Activated CD8-positive, alpha-beta T cell treated with anti-CD3 and anti-CD28 coated beads, Interleukin-2, amount 10 ng/mL, durations not matched to agents 7 days and 5 days (primary cell): ENCODE measurements around the gene SCLT1. TPM values are rescaled to one million over a fixed set of nuclear protein-coding genes. Genes with fewer than 3 reads are reported as not detected.
"Not testable (repeated sequence)": the region's sequence is repeated elsewhere in the genome, so short reads cannot be mapped to it uniquely, and the experiment has no call there.

Experiments
- ATAC-seq: fragments of 150-1000 bp; cut with Tn5 transposase; one replicate; pipeline ENCODE4 v1.10.0; 2021; ENCODE audit warnings: moderate library complexity
- CTCF ChIA-PET: fragments of 350-600 bp; sonication (Branson Sonifier 250); formaldehyde crosslinking; loops from one replicate; lab custom pipeline; 2021; ENCODE audit warnings: antibody characterized with exemption; lab: Charles Lee
- POLR2A ChIA-PET: fragments of 350-600 bp; sonication (Branson Sonifier 250); formaldehyde crosslinking; loops from one replicate; lab custom pipeline; 2021; ENCODE audit warnings: antibody characterized with exemption; lab: Charles Lee
- DNase-seq: peaks from one replicate; pipeline ENCODE4 v3.0.0-alpha.2; 2020
- H3K27ac Mint-ChIP-seq: one replicate; pipeline ENCODE4 v1.8.0; 2021; ENCODE audit warnings: mild to moderate bottlenecking, mixed read lengths
- H3K27me3 Mint-ChIP-seq: one replicate; pipeline ENCODE4 v1.8.0; 2021; ENCODE audit warnings: low read depth, mixed read lengths
- H3K36me3 Mint-ChIP-seq: one replicate; pipeline ENCODE4 v1.8.0; 2021; ENCODE audit warnings: low read depth, mixed read lengths
- H3K4me1 Mint-ChIP-seq: one replicate; pipeline ENCODE4 v1.8.0; 2021; ENCODE audit warnings: low read depth, mixed read lengths
- H3K4me3 Mint-ChIP-seq: one replicate; pipeline ENCODE4 v1.8.0; 2021; ENCODE audit warnings: mild to moderate bottlenecking, mixed read lengths
- H3K9me3 Mint-ChIP-seq: one replicate; pipeline ENCODE4 v1.8.0; 2022; ENCODE audit warnings: mixed read lengths; ENCODE audit not compliant: insufficient read depth
- total RNA-seq, 2 experiments: library from RNA; stranded (reverse); gene quantifications; one replicate each; pipeline ENCODE4 v1.2.3, GENCODE V29; 2021

SCLT1 gene
- total RNA-seq, 2 experiments from 2014 or later: 36.0 to 37.7 TPM

DNA sequence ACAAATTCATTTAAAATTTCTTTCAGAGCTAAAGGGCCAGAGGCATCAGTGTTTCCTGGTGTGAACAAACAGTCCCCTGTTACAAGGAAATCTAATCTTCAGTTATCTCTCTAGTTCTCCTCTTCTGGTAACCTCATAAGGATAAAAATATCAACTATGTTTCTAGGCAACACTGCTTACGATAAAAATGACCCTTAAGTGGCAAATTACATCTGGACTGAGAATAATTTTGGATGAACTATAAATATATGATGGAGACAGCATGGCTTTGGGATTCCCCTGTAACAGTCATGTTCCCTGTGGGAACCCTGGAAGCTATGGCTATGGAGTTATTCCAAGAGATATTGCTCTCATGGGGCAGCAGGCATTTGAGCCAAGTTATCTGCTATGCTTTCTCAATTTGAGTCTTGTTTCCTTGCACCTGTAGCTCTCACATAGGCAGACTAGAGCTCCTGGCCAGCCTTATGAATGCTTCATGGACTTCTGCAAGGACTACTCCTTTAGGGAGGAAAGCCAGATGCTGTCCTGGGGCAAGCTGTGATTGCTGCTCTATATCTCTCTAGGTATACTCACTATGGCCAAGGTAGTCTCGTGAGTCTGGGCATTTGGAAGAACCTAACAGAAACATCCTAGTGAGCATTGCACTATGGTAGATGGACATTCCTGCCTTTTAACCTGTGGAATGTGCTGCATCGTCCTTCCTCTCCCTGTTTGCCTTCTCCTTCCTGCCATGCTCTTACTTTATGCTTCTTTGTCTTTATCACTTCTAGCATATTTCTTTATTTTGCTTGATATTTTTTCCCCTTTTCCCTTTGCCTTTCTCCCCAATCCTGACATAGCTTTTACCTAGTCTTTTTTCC lies 16.9 kb upstream of the SCLT1 start:
- H3K4me1 Mint-ChIP-seq: no peaks in the 10 kb centered on the region
- peaks cover 16% of the 10 kb centered on the region for H3K36me3 Mint-ChIP-seq
- no peak overlapping the region for H3K4me3 Mint-ChIP-seq
- H3K27ac Mint-ChIP-seq: no peak overlapping the region
- ChIA-PET POLR2A (no interaction called here), CTCF (interaction anchor here (1.5 kb wide), 1 partner anchor 31 kb away, joined by 4 read pairs; no protein-coding TSS in a partner anchor)
- no peaks in the 10 kb centered on the region for H3K27me3 Mint-ChIP-seq
- no peak for ATAC-seq
- H3K9me3 Mint-ChIP-seq: no peaks in the 10 kb centered on the region
- DNase-seq: no peak

DNA sequence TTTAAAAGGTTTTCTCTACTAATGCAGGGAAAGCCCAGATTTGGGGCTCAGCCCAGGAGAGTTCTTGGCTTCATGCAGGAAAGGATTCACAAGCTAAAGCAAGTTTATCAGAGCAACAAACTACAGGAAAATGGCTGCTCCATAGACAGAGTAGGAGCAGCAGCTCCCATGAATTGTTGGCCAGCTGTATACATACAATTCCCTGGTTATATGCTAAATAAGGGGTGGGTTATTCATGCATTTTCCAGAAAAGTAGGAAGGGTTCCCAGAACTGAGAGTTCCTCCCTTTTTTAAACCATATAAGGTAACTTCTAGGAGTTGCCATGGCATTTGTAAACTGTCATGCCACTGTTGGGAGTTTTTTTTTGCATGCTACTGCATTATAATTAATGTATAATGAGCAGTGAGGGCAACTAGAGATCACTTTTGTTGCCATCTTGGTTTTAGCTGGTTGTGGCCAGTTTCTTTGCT lies 5.2 kb upstream of the SCLT1 start:
- no peak for ATAC-seq
- POLR2A ChIA-PET: no interaction called here
- H3K27ac Mint-ChIP-seq: no peak overlapping the region
- no peaks in the 10 kb centered on the region for H3K27me3 Mint-ChIP-seq
- no peak overlapping the region for H3K4me3 Mint-ChIP-seq
- H3K9me3 Mint-ChIP-seq: no peaks in the 10 kb centered on the region
- DNase-seq: no peak
- H3K4me1 Mint-ChIP-seq: peaks cover 34% of the 10 kb centered on the region
- H3K36me3 Mint-ChIP-seq: peaks cover 15% of the 10 kb centered on the region
- CTCF ChIA-PET: no interaction called here

- peak; percentile 59 for ATAC-seq
- no peaks in the 10 kb centered on the region for H3K27me3 Mint-ChIP-seq
- POLR2A ChIA-PET: interaction anchor here (1.0 kb wide), 1 partner anchor 284 kb away, joined by 7 read pairs; no protein-coding TSS in a partner anchor
- H3K27ac Mint-ChIP-seq: peak within 1 kb of the TSS; percentile 96
- DNase-seq: peak; percentile 89
- CTCF ChIA-PET: interaction anchor here (0.8 to 1.4 kb wide), 3 partner anchors 8 to 284 kb away, joined by 3 read pairs; no protein-coding TSS in a partner anchor
- H3K36me3 Mint-ChIP-seq: peaks cover 6% of the 10 kb centered on the region
- peak within 1 kb of the TSS; percentile 94 for H3K4me3 Mint-ChIP-seq
- no peaks in the 10 kb centered on the region for H3K9me3 Mint-ChIP-seq
- peaks cover 34% of the 10 kb centered on the region for H3K4me1 Mint-ChIP-seq
Measured at GRCh38 chr4:129095811-129096454, 2.6 kb upstream of the SCLT1 start, which contains the start of gene C4orf33. TSS of gene C4orf33 (plus strand) at chr4:129096152. CDS start at chr4:129102611, 6,459 bp downstream.

GRCh38 chr4:129094347-129094746 lies 1.0 kb upstream of the SCLT1 start:
- peak overlapping the region; percentile 46 for H3K27ac Mint-ChIP-seq
- no peaks in the 10 kb centered on the region for H3K9me3 Mint-ChIP-seq
- no peaks in the 10 kb centered on the region for H3K27me3 Mint-ChIP-seq
- POLR2A ChIA-PET: interaction anchor here (0.9 to 3.1 kb wide), 6 partner anchors 15 to 808 kb away, joined by 3 to 47 read pairs (median 4); partner anchors contain the start of gene JADE1
- peaks cover 40% of the 10 kb centered on the region for H3K4me1 Mint-ChIP-seq
- H3K4me3 Mint-ChIP-seq: no peak overlapping the region
- peaks cover 8% of the 10 kb centered on the region for H3K36me3 Mint-ChIP-seq
- CTCF ChIA-PET: interaction anchor here (1.0 to 1.5 kb wide), 4 partner anchors 230 to 547 kb away, joined by 3 to 4 read pairs (median 3); partner anchors contain the start of gene JADE1
- DNase-seq: no peak
- no peak for ATAC-seq

- ChIA-PET CTCF (interaction anchor here (1.2 to 1.7 kb wide), 4 partner anchors 20 to 280 kb away, joined by 3 to 7 read pairs (median 4); no protein-coding TSS in a partner anchor), POLR2A (interaction anchor here (1.1 to 3.1 kb wide), 13 partner anchors 9 to 1128 kb away, joined by 3 to 47 read pairs (median 5); partner anchors contain the start of genes ABHD18, JADE1 and MFSD8)
- Mint-ChIP-seq H3K4me3 (no peak overlapping the region), H3K27ac (no peak overlapping the region), H3K27me3 (no peaks in the 10 kb centered on the region), H3K9me3 (no peaks in the 10 kb centered on the region), H3K36me3 (peaks cover 17% of the 10 kb centered on the region), H3K4me1 (peaks cover 43% of the 10 kb centered on the region)
- ATAC-seq (no peak), DNase-seq (no peak)
Measured at GRCh38 chr4:129092631-129093190, 628 bp downstream of the SCLT1 start.

GRCh38 chr4:129087516-129087915 lies 5.8 kb downstream of the SCLT1 start:
- Mint-ChIP-seq H3K9me3 (peaks cover 2% of the 10 kb centered on the region), H3K27ac (no peak overlapping the region), H3K36me3 (peaks cover 39% of the 10 kb centered on the region), H3K4me3 (no peak overlapping the region), H3K4me1 (peaks cover 29% of the 10 kb centered on the region), H3K27me3 (no peaks in the 10 kb centered on the region)
- CTCF ChIA-PET: no interaction called here
- POLR2A ChIA-PET: no interaction called here
- DNase-seq (no peak), ATAC-seq (no peak)

- Mint-ChIP-seq H3K9me3 (peaks cover 5% of the 10 kb centered on the region), H3K27ac (no peak overlapping the region), H3K27me3 (no peaks in the 10 kb centered on the region), H3K4me3 (no peak overlapping the region), H3K36me3 (peaks cover 58% of the 10 kb centered on the region), H3K4me1 (peaks cover 29% of the 10 kb centered on the region)
- DNase-seq (no peak), ATAC-seq (no peak)
- ChIA-PET CTCF (no interaction called here), POLR2A (no interaction called here)
Measured at GRCh38 chr4:129085472-129085871, 7.9 kb downstream of the SCLT1 start.

GRCh38 chr4:129082302-129082701 lies 11.0 kb downstream of the SCLT1 start:
- H3K4me1 Mint-ChIP-seq: peaks cover 11% of the 10 kb centered on the region
- CTCF ChIA-PET: no interaction called here
- no peak for ATAC-seq
- H3K27ac Mint-ChIP-seq: no peak overlapping the region
- peaks cover 5% of the 10 kb centered on the region for H3K9me3 Mint-ChIP-seq
- H3K36me3 Mint-ChIP-seq: peaks cover 69% of the 10 kb centered on the region
- POLR2A ChIA-PET: no interaction called here
- no peaks in the 10 kb centered on the region for H3K27me3 Mint-ChIP-seq
- no peak for DNase-seq
- H3K4me3 Mint-ChIP-seq: no peak overlapping the region

DNA sequence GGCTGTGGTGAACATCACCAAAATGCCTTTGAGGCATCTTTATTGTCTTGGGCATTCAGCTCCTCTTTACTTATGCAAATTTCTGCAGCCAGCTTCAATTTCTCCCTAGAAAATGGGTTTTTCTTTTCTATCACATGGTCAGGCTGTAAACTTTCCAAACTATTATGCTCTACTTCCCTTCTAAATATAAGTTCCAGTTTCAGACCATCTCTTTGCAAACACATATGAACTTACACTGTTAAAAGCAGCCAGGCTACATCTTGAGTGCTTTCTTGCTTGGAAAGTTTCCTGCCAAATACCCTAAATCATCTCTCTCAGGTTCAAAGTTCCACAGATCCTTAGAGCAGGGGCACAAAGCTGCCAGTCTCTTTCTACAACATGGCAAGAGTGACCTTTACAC lies 13.2 kb downstream of the SCLT1 start:
- CTCF ChIA-PET: no interaction called here
- DNase-seq (no peak), ATAC-seq (no peak)
- peaks cover 5% of the 10 kb centered on the region for H3K9me3 Mint-ChIP-seq
- no peak overlapping the region for H3K27ac Mint-ChIP-seq
- H3K27me3 Mint-ChIP-seq: no peaks in the 10 kb centered on the region
- peaks cover 70% of the 10 kb centered on the region for H3K36me3 Mint-ChIP-seq
- H3K4me1 Mint-ChIP-seq: no peaks in the 10 kb centered on the region
- H3K4me3 Mint-ChIP-seq: no peak overlapping the region
- POLR2A ChIA-PET: interaction anchor here (1.4 kb wide), 1 partner anchor 13 kb away, joined by 3 read pairs; the partner anchor contains the start of gene SCLT1

DNA sequence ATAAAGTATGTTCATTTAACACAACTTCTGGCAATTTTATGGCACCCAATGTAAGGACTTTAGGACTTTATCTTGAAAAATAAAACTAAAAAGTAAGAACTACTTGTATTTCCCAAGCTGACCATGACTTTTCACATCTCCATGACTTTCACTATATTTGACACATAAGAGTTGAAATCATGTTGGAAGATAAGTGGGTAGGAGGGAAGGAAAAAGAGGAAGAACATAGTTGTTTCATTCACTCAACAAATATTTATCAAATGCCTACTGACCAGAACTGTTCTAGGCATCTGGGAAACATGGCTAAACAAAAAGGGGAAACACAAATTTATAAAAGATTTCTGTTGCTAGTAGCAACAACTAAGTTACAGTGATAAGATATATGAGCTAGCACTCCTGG lies 16.0 kb downstream of the SCLT1 start:
- H3K4me3 Mint-ChIP-seq: no peak overlapping the region
- H3K27ac Mint-ChIP-seq: no peak overlapping the region
- no peak for DNase-seq
- ChIA-PET CTCF (interaction anchor here (0.8 kb wide), 1 partner anchor 14 kb away, joined by 4 read pairs; no protein-coding TSS in a partner anchor), POLR2A (no interaction called here)
- H3K9me3 Mint-ChIP-seq: peaks cover 17% of the 10 kb centered on the region
- no peaks in the 10 kb centered on the region for H3K27me3 Mint-ChIP-seq
- no peak for ATAC-seq
- H3K4me1 Mint-ChIP-seq: no peaks in the 10 kb centered on the region
- peaks cover 77% of the 10 kb centered on the region for H3K36me3 Mint-ChIP-seq

GRCh38 chr4:129069537-129069936 lies 23.8 kb downstream of the SCLT1 start:
- H3K27me3 Mint-ChIP-seq, DNase-seq, H3K4me1 Mint-ChIP-seq, H3K4me3 Mint-ChIP-seq, CTCF ChIA-PET, H3K27ac Mint-ChIP-seq, ATAC-seq, POLR2A ChIA-PET: not testable (repeated sequence)
- Mint-ChIP-seq H3K9me3 (peaks cover 42% of the 10 kb centered on the region), H3K36me3 (peaks cover 50% of the 10 kb centered on the region)
